NCI-H526 treated with DMSO at 0.1 percent for 48 hours (cell line): Measurements from ENCODE around the gene HPCAL1.
A peak's percentile ranks its signal among the peaks of the same experiment; 100 is the strongest.
"Not testable (repeated sequence)": the region's sequence is repeated elsewhere in the genome, so short reads cannot be mapped to it uniquely, and the experiment has no call there.

Source experiments
- DNase-seq: peaks from one replicate; lab custom pipeline; 2025; lab: John Stamatoyannopoulos, UW

HPCAL1 gene

DNA sequence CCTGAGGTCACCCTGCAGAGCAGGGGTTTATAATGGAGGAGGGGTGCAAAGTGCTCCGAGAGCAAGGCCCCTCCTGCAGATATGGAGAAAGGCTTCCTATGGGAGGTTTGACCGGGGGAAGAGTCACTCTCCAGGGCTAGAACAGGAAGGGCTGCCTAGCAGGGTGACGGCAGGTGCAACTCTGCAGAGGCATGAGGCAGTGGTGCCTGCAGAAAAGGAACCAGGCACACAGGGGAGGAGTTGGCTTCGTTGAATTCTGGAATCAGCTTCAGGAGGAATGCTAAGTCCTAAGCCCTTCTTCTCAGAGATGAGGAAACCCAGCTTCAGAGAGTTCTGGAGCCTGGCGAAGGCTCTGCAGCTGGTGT lies 17.5 kb upstream of the HPCAL1 start:
- DNase-seq = no peak

GRCh38 chr2:10285556-10286198 lies 17.0 kb upstream of the HPCAL1 start:
- peak; percentile 23 for DNase-seq

- no peak for DNase-seq
These were observed 16.3 kb upstream of the HPCAL1 start for GRCh38 chr2:10286216-10287037.

DNA sequence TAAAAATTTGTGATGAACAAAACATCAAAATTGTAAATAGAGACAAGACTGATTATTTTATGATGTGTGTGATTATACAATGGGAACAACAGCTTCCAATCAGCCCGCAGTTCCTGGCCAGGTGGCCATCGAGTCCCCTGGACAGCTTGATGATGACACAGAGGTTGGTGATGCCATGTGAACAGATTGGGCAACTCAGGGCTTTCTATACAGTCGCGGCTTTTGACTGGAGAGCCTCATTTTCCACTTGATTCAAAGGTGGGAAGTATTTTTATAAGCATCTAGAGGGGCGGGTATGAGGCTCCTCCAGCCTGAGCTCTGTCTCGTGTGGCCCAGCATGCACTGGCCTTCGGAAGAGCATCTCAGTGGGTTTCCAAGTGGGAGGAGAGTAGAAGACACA lies 14.9 kb upstream of the HPCAL1 start:
- DNase-seq = no peak

DNA sequence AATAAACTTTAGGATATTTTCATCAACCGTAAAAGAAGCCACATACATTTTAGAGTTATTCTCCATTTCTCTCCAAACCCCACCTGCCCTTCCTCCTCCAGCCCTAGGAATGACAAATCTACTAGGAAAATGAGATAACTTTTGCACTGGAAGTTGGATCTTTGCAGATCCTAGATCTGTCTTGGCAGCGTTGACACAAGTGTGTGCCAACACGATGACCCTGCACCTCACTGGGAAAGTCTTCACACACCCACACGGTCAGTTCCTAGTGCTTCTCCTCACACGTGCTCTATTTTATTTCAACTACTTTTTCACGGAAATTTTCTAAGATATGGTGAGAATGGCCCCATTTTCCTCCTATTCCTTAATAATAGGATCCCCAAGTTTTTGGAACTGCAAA lies 14.1 kb upstream of the HPCAL1 start:
- no peak for DNase-seq

DNA sequence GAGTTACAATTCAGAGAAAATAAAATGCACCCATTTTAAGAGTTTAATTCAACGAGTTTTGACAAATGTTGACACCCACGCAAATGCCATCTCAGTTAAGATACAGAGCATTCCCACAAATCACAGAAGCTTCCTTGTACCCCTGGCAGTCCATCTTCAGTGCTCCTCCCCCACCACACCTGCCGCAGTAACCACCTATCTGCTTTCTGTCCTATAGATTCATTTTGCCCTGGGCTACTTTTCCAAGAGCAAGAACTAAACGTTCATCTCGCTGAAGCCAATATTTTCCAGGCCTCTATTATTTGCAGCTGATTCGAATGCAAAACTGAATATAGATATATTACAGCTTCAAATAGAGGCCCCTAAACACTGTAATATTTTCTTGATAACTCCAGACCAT lies 13.4 kb upstream of the HPCAL1 start:
- no peak for DNase-seq

- DNase-seq = no peak
These were observed 12.8 kb upstream of the HPCAL1 start for GRCh38 chr2:10289891-10290290.

DNA sequence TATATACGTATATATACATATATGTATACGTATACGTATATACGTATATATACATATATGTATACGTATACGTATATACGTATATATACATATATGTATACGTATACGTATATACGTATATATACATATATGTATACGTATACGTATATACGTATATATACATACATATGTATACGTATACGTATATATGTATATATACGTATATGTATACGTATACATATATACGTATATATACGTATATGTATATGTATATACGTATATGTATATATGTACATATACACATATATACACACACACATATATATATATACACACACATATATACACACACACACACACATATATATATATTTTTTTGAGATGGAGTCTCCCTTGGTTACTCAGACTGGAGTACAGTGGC lies 11.3 kb upstream of the HPCAL1 start:
- DNase-seq = not testable (repeated sequence)

DNA sequence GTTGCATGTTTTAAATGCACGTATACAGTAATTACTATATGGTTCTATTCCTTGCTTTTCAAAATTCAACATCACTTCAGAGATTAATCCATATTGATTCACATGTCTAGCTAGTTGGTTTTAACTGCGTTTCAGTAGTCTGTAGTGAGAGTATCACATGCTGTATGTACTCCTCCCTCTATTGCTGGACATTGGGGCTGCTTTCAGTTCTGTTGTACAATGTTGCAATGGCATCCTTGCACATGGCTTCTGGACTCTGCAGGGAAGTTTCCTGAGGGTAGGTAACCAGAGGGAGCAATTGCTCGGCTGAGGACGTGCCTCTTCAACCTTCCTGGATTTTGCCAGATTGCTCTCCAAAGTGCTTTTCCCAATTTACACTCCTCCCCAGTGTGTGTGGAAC lies 10.7 kb upstream of the HPCAL1 start:
- no peak for DNase-seq

DNA sequence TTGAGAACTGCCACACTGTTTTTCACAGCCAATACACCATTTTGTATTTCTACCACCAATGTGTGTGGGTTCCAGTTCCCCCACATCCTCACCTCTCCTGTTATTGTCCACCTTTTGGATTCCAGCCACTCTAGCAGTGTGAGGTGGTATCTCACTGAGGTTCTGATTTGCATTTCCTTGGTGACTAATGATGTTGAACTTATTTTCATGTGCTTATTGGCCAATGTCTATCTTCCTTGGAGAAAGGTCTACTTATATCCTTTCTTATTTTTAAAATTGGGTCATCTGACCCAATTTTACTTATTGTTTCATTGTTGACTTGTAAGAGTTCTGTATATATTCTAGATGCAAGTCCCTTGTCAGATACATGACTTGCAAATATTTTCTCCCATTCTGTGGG lies 9.1 kb upstream of the HPCAL1 start:
- no peak for DNase-seq

DNA sequence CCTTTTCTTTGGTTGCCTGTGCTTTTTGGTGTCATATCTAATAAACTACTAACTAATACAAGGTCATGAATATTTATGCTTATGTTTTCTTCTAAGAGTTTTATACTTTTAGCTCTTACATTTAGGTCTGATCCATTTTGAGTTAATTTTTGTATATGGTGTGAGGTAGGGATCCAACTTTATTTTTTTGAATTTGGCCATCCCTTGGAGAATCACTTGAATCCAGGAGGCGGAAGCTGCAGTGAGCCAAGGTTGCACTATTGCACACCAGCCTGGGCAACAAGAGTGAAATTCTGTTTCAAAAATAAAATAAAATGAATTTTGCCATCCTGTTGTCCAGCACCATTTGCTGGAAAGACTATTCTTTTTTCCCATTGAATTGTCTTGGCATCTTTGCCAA lies 8.6 kb upstream of the HPCAL1 start:
- no peak for DNase-seq

GRCh38 chr2:10295649-10296048 lies 7.1 kb upstream of the HPCAL1 start:
- not testable (repeated sequence) for DNase-seq

DNA sequence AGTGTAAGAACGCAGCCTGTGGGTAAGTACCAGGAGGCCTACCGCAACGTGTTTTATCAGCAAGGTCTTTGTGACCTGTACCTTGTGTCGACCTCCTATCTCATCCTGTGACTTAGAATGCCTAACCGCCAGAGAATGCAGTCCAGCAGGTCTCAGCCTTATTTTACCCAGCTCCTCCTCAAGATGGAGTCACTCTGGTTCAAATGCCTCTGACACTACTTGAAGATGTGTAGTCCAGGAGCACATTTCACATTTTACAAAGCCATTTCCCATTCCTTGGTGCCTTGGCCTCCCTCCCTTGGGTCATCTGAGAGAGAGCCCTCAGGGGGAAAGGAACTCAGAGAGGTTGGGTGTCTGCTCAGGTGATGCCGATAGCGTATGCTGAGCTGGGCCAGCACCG lies 6.6 kb upstream of the HPCAL1 start:
- no peak for DNase-seq

DNA sequence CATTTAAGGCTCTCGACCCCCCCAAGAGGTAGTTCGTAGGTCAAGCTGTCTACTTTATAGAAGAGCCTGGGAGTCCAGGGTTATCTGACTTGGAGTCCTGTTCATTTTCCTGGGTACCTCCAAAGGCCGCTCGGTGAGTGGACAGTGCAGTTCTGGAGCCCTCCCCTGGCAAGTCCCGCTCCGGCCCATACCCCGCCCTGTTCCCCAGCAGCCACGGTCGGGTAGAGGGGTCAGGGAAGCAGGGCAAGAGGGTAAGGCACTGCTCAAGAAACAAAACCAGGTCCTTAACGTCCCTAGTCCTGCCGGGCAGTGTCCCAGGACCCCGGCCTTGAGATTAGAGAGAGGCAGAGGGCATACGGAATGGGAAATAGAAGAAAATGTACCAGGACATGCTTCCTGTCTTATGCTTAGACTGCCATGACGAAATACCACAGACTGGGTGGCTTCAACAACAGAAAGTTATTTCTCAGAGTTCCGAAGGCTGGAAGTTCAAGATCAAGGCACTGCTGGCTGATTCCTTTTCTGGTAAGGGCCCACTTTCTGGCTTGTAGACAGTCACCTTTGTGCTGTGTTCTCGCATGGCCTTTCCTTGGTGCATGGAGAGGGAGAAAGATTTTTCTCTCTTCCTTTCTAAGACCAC lies 5.4 kb upstream of the HPCAL1 start:
- DNase-seq = no peak

DNA sequence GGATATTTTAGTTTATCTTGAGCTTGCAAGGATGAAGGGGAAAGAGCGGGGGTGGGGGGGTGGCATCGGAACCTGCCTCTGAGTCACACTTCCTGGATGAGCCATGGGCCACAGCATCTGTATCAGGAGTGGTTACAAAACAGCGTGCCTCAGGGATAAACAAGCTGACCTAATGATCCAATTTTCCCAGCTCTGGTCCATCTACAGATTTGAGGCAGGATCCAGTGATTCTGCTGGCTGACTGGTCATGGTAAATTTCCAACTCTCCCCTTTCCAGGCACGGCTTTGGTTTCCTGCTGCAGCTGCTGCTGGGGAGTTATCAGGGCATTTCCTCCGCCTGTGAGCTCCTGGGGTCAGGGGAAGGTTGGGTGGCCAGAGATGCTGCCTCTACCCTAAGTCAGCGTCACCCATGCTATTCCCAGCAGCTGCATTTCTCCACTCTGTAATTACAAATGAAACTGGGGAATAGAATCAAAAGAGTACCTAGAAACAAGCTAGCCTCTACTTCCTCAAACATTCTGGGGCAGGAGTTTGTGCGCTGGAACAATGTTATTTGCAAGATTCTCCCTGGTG lies 4.7 kb upstream of the HPCAL1 start:
- no peak for DNase-seq

DNA sequence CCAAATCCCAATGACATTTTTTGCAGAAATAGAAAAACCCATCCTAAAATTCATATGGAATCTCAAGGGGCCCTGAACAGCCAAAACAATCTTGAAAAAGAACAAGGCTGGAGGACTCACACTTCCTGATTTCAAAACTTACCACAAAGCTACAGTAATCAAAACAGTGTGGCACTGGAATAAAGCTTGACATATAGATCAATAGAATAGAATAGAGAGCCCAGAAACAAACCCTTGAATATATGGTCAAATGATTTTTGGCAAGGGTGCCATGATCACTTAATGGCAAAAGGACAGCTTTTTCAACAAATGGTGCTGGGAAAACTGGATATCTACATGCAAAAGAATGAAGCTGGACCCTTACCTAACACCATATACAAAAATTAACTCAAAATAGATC lies 3.9 kb upstream of the HPCAL1 start:
- DNase-seq = not testable (repeated sequence)

DNA sequence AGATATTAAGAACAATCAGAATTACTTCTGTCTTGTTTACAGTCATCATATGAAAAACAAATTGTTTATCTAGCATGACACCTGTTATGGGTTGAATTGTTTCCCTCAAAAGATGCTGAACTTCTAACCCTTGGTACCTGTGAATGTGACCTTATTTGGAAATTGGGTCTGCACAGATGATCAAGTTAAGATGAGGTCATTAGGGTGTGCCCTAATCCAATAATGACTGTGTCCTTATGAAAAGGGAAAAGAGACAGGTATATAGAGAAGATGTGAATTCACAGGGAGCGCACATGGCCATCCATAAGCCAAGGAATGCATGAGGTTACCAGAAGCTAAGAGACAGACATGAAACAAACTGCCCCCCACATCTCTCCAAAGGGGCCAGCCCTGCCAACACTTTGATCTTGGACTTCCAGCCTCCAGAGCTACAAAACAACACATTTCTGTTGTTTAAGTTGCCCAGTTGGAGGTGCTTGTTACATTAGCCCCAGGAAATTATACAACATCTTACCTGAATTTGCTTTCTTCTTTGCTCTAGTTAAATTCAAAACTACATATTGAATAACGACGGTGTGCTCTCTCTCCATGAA lies 2.3 kb upstream of the HPCAL1 start:
- DNase-seq = no peak

DNA sequence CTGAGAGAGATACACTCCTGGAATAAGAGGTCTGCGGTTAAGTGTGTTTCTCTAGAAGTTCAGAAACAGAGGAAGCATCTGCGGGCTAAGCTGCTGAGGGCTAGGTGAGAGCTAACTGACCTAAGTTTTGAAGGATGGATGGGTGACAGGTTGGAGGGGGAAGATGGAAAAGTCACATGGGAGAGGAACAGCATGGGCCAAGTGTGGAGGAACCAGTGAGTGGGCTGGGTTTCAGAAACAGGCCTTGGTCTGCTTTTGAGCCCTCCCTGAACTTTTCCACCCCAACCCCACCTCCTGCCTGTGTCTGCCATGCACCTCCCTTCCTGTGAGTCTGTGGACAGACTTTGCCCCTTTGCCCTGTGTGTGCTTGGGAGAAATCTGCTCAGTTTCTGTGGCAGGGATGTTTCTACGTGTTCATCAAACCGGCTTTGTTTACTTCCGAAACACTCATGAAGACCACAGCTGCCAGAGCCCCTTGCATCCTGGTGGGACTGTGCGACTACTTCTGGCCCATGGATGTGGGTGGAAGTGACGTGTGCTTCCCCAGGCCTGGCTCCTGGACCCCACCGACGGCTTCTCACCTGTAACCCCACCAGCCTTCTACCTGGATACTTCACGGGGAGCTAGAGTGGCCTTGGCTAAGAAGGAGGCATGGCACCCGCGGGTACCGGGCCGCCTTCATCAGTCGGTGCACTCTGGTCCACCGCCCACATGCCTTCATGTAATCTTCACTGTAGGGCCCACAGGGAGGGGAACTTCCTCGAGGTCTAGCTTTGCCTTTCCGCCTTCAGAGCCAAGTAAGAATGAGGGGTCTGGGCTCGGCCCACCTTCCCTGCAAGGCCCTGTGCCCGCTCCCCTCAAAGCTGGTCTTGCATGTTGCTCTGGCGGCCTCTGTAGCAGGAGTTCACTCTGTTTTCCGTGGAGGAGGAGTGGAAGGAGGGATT lies 1.4 kb upstream of the HPCAL1 start:
- DNase-seq = no peak

DNA sequence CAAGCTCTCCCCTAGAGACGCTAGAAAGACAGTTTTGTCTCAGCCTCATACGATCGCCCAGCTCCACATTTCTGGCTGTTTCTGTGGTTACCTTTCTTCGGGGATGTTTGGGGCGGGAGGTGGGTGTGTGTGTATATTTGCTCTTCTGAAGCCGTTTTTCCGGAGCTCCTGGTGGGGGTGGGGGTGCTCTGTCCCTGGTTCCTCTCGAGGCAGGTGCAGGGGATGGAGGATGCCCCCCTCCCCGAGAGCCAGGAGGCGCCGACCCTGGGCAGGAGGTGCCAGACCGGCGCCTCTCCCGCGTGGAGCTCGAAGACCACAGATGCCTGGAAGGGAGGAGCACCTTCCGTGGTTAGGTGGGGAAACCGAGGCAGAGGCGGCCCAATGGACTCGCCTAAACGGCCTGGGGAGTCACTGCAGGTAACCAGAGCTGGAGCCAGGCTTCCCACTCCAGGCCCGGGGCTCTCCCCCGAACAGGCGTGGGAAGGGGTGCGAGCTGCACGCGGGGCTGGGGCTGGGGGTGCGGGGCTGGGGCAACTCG lies 694 bp upstream of the HPCAL1 start:
- no peak for DNase-seq

DNA sequence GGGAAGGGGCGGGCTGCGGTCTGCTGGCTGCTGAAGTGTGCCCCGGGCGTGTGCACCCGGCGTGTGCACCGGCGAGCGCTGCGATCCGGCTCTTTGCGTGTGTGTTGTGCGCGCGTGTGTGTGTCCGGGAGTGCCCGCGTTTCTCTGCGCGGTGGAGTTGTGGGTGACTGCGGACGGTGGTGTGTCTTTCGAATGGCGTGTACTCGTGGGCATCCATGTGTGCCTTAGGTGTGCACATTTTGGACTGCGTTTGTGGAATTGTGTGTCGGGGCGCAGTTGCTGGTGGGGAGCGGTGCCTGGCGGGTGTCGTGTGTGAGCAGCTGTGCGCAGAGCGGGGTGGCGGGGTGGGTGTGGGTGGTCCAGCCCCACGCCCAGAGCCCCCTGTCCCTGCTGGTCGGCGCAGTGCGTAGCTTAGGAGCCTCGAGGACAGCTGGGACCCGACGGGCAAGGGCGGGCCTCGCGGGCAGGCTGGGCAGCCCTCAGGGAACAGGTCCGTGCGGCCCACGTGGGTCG lies 533 bp downstream of the HPCAL1 start:
- no peak for DNase-seq
